Activated naive CD4-positive, alpha-beta T cell treated with anti-CD3 and anti-CD28 coated beads, Interleukin-2, amount 50 U/mL, for 72 hours (primary cell): Measurements from ENCODE around the gene CELF2. TPM values are rescaled to one million over a fixed set of nuclear protein-coding genes. Genes with fewer than 3 reads are reported as not detected.
A peak's percentile ranks its signal among the peaks of the same experiment; 100 is the strongest.

Experiments used
- ATAC-seq, 2 donors: fragments of 150-1000 bp; cut with Tn5 transposase; 2 replicates each; pipeline ENCODE4 v1.10.0; 2021; ENCODE audit warnings: mild to moderate bottlenecking in 2 of 2, moderate library complexity in 2 of 2
- DNase-seq, 2 donors: peaks; one replicate each; pipeline ENCODE4 v3.0.0; 2021 to 2022; ENCODE audit warnings: low spot score in 2 of 2
- H3K27ac Mint-ChIP-seq, 2 donors: one replicate each; pipeline ENCODE4 v1.8.0; 2022; ENCODE audit warnings: mild to moderate bottlenecking in 2 of 2, mixed read lengths in 2 of 2
- H3K36me3 Mint-ChIP-seq, 2 donors: one replicate each; pipeline ENCODE4 v1.8.0; 2022; ENCODE audit warnings: mixed read lengths in 2 of 2
- H3K9me3 Mint-ChIP-seq, 2 donors: one replicate each; pipeline ENCODE4 v1.8.0; 2022; ENCODE audit warnings: mixed read lengths in 2 of 2
- total RNA-seq, 2 donors: library from RNA; stranded (reverse); gene quantifications; one replicate each; pipeline ENCODE4 v1.2.3, GENCODE V29; 2022

Gene CELF2
- total RNA-seq, 2 donors from 2014 or later = 95.0 to 120 TPM

- H3K9me3 Mint-ChIP-seq = no peaks in the 10 kb centered on the region
- peak overlapping the region; percentile 93 to 95 for H3K27ac Mint-ChIP-seq
- DNase-seq = no peak
- peaks cover 0 to 6% of the 10 kb centered on the region in 2 donors for H3K36me3 Mint-ChIP-seq
- ATAC-seq = peak in 1 of 2 donors; percentile 2
Observed at GRCh38 chr10:11144626-11145494, 127.2 kb downstream of the CELF2 start.

- H3K9me3 Mint-ChIP-seq = no peaks in the 10 kb centered on the region
- peaks cover 0 to 6% of the 10 kb centered on the region in 2 donors for H3K36me3 Mint-ChIP-seq
- peak; percentile 56 to 68 for ATAC-seq
- H3K27ac Mint-ChIP-seq = peak overlapping the region; percentile 93 to 95
- DNase-seq = no peak
Observed at GRCh38 chr10:11145495-11145855, 127.8 kb downstream of the CELF2 start.

- H3K27ac Mint-ChIP-seq = peak overlapping the region; percentile 50 to 93
- H3K36me3 Mint-ChIP-seq = peaks cover 0 to 6% of the 10 kb centered on the region in 2 donors
- H3K9me3 Mint-ChIP-seq = peaks cover 0 to 3% of the 10 kb centered on the region in 2 donors
- DNase-seq (no peak), ATAC-seq (no peak)
Observed at GRCh38 chr10:11146402-11147171, 128.9 kb downstream of the CELF2 start.

GRCh38 chr10:11147722-11148121 lies 130.1 kb downstream of the CELF2 start:
- ATAC-seq (peak in 1 of 2 donors; percentile 23), DNase-seq (no peak)

GRCh38 chr10:11148142-11149028 lies 130.7 kb downstream of the CELF2 start:
- Mint-ChIP-seq H3K27ac (peak overlapping the region; percentile 93 to 96), H3K36me3 (no peaks in the 10 kb centered on the region), H3K9me3 (peaks cover 0 to 3% of the 10 kb centered on the region in 2 donors)
- ATAC-seq (no peak), DNase-seq (no peak)

More at GRCh38 chr10:11147722-11148121, 130.1 kb downstream of the CELF2 start:
- Mint-ChIP-seq H3K36me3 (no peaks in the 10 kb centered on the region), H3K9me3 (peaks cover 0 to 3% of the 10 kb centered on the region in 2 donors), H3K27ac (peak overlapping the region; percentile 50 to 93)

- DNase-seq (no peak), ATAC-seq (no peak)
- peak overlapping the region; percentile 93 to 96 for H3K27ac Mint-ChIP-seq
- H3K36me3 Mint-ChIP-seq = no peaks in the 10 kb centered on the region
- H3K9me3 Mint-ChIP-seq = peaks cover 0 to 3% of the 10 kb centered on the region in 2 donors
Observed at GRCh38 chr10:11149807-11150141, 132.1 kb downstream of the CELF2 start.

- no peak for DNase-seq
- ATAC-seq = peak in 1 of 2 donors; percentile 45
- Mint-ChIP-seq H3K27ac (peak overlapping the region; percentile 93 to 96), H3K9me3 (peaks cover 0 to 3% of the 10 kb centered on the region in 2 donors), H3K36me3 (no peaks in the 10 kb centered on the region)
Observed at GRCh38 chr10:11150231-11150731, 132.6 kb downstream of the CELF2 start.

GRCh38 chr10:11150879-11151415 lies 133.3 kb downstream of the CELF2 start:
- peak overlapping the region; percentile 93 to 96 for H3K27ac Mint-ChIP-seq
- DNase-seq (no peak), ATAC-seq (no peak)
- peaks cover 0 to 3% of the 10 kb centered on the region in 2 donors for H3K9me3 Mint-ChIP-seq
- no peaks in the 10 kb centered on the region for H3K36me3 Mint-ChIP-seq

- Mint-ChIP-seq H3K36me3 (no peaks in the 10 kb centered on the region), H3K9me3 (peaks cover 0 to 3% of the 10 kb centered on the region in 2 donors), H3K27ac (no peak overlapping the region)
- no peak for DNase-seq
- no peak for ATAC-seq
Observed at GRCh38 chr10:11152801-11153200, 135.1 kb downstream of the CELF2 start.

- no peak overlapping the region for H3K27ac Mint-ChIP-seq
- H3K36me3 Mint-ChIP-seq = no peaks in the 10 kb centered on the region
- ATAC-seq (no peak), DNase-seq (no peak)
- peaks cover 0 to 3% of the 10 kb centered on the region in 2 donors for H3K9me3 Mint-ChIP-seq
Observed at GRCh38 chr10:11153245-11153644, 135.6 kb downstream of the CELF2 start.

- no peaks in the 10 kb centered on the region for H3K36me3 Mint-ChIP-seq
- ATAC-seq (no peak), DNase-seq (no peak)
- H3K9me3 Mint-ChIP-seq = peaks cover 0 to 3% of the 10 kb centered on the region in 2 donors
- no peak overlapping the region for H3K27ac Mint-ChIP-seq
Observed at GRCh38 chr10:11153766-11154165, 136.1 kb downstream of the CELF2 start.

- Mint-ChIP-seq H3K27ac (no peak overlapping the region), H3K9me3 (peaks cover 0 to 3% of the 10 kb centered on the region in 2 donors), H3K36me3 (no peaks in the 10 kb centered on the region)
- ATAC-seq (peak in 1 of 2 donors; percentile 20), DNase-seq (no peak)
Observed at GRCh38 chr10:11154333-11154732, 136.7 kb downstream of the CELF2 start.

- H3K27ac Mint-ChIP-seq = no peak overlapping the region
- ATAC-seq (no peak), DNase-seq (no peak)
- H3K9me3 Mint-ChIP-seq = peaks cover 0 to 3% of the 10 kb centered on the region in 2 donors
- no peaks in the 10 kb centered on the region for H3K36me3 Mint-ChIP-seq
Observed at GRCh38 chr10:11154849-11155498, 137.3 kb downstream of the CELF2 start.

GRCh38 chr10:11156480-11156879 lies 138.8 kb downstream of the CELF2 start:
- peak in 1 of 2 donors; percentile 28 for ATAC-seq
- H3K27ac Mint-ChIP-seq = no peak overlapping the region

GRCh38 chr10:11157292-11158076 lies 139.8 kb downstream of the CELF2 start:
- DNase-seq (no peak), ATAC-seq (peak; percentile 24 to 40)
- Mint-ChIP-seq H3K9me3 (peaks cover 0 to 6% of the 10 kb centered on the region in 2 donors), H3K27ac (peak overlapping the region in 1 of 2 donors; percentile 64), H3K36me3 (peaks cover 0 to 14% of the 10 kb centered on the region in 2 donors)

More at GRCh38 chr10:11156480-11156879, 138.8 kb downstream of the CELF2 start:
- DNase-seq = no peak
- peaks cover under 1% of the 10 kb centered on the region in 2 donors for H3K9me3 Mint-ChIP-seq
- peaks cover 0 to 4% of the 10 kb centered on the region in 2 donors for H3K36me3 Mint-ChIP-seq
